Liver (tissue), 9 donors: ENCODE measurements around the gene CD68. TPM values are rescaled to one million over a fixed set of nuclear protein-coding genes. Genes with fewer than 3 reads are reported as not detected.

Source experiments
- DNase-seq: peaks from one replicate; pipeline ENCODE4 v3.0.0-alpha.2; 2017; ENCODE audit warnings: low spot score
- H3K27ac ChIP-seq, 2 donors: one replicate each; pipeline ENCODE4 v1.7.0; 2013; ENCODE audit warnings: inconsistent platforms in 2 of 2, low read length in 2 of 2, control low read depth in 1 of 2, low read depth in 1 of 2, mild to moderate bottlenecking in 1 of 2
- H3K27me3 ChIP-seq, 4 donors: one replicate each; pipeline versions ENCODE4 v1.6.1 to v1.7.0; 2013; ENCODE audit warnings: low read length in 3 of 4, inconsistent platforms in 1 of 4, mild to moderate bottlenecking in 1 of 4, moderate library complexity in 1 of 4; ENCODE audit not compliant: control insufficient read depth in 4 of 4, insufficient read depth in 4 of 4
- H3K36me3 ChIP-seq, 4 donors: one replicate each; pipeline versions ENCODE4 v1.6.1 to v1.7.0; 2013; ENCODE audit warnings: low read length in 3 of 4, mild to moderate bottlenecking in 3 of 4, low read depth in 1 of 4, moderate library complexity in 1 of 4; ENCODE audit not compliant: control insufficient read depth in 4 of 4, insufficient read depth in 3 of 4
- H3K4me1 ChIP-seq, 4 donors: one replicate each; pipeline versions ENCODE4 v1.6.1 to v1.7.0; 2013; ENCODE audit warnings: low read length in 3 of 4, mild to moderate bottlenecking in 3 of 4, moderate library complexity in 1 of 4; ENCODE audit not compliant: control insufficient read depth in 4 of 4, insufficient read depth in 4 of 4
- H3K4me3 ChIP-seq, 3 donors: one replicate each; pipeline versions ENCODE4 v1.6.1 to v1.7.0; 2013; ENCODE audit warnings: low read length in 3 of 3, control low read depth in 1 of 3, low read depth in 1 of 3, mild to moderate bottlenecking in 1 of 3
- H3K9ac ChIP-seq, 2 donors: one replicate each; pipeline ENCODE4 v1.7.0; 2013; ENCODE audit warnings: low read length in 2 of 2, mild to moderate bottlenecking in 2 of 2, moderate library complexity in 2 of 2, control low read depth in 1 of 2, low read depth in 1 of 2
- H3K9me3 ChIP-seq, 4 donors: one replicate each; pipeline versions ENCODE4 v1.6.1 to v1.7.0; 2013; ENCODE audit warnings: low read length in 3 of 4; ENCODE audit not compliant: control insufficient read depth in 4 of 4
- CTCF ChIP-seq: fragments of 150-350 bp; IDR thresholded peaks from 2 replicates; pipeline ENCODE4 v1.5.1; 2017; ENCODE audit warnings: improper control_type of control experiment, low read depth, low read length; ENCODE audit not compliant: missing input control
- EGR1 ChIP-seq, 2 donors: IDR thresholded peaks; 2 replicates each; pipeline ENCODE4 v1.6.1; 2016 to 2018; ENCODE audit warnings: antibody characterized with exemption in 2 of 2, low read depth in 2 of 2
- FOXA1 ChIP-seq: IDR thresholded peaks from 2 replicates; pipeline ENCODE4 v1.6.1; 2016; ENCODE audit warnings: antibody characterized with exemption
- FOXA2 ChIP-seq: IDR thresholded peaks from 2 replicates; pipeline ENCODE4 v1.6.1; 2016; ENCODE audit warnings: antibody characterized with exemption
- HNF4A ChIP-seq, 2 donors: conservative IDR thresholded peaks; 2 replicates each; pipeline ENCODE4 v1.6.1; 2016; ENCODE audit warnings: antibody characterized with exemption in 2 of 2, mild to moderate bottlenecking in 2 of 2
- JUND ChIP-seq, 2 donors: IDR thresholded peaks; 2 replicates each; pipeline ENCODE4 v1.6.1; 2016; ENCODE audit warnings: antibody characterized with exemption in 2 of 2
- MAX ChIP-seq: IDR thresholded peaks from 2 replicates; pipeline ENCODE4 v1.6.1; 2016; ENCODE audit warnings: antibody characterized with exemption
- NR2F2 ChIP-seq: IDR thresholded peaks from 2 replicates; pipeline ENCODE4 v1.6.1; 2016; ENCODE audit warnings: antibody characterized with exemption
- RAD21 ChIP-seq, 2 donors: IDR thresholded peaks; 2 replicates each; pipeline ENCODE4 v1.6.1; 2016; ENCODE audit warnings: antibody characterized with exemption in 2 of 2, mild to moderate bottlenecking in 2 of 2
- SP1 ChIP-seq: IDR thresholded peaks from 2 replicates; pipeline ENCODE4 v1.6.1; 2018; ENCODE audit warnings: antibody characterized with exemption, mild to moderate bottlenecking
- TAF1 ChIP-seq: conservative IDR thresholded peaks from 2 replicates; pipeline ENCODE4 v1.6.1; 2016; ENCODE audit warnings: antibody characterized with exemption, mild to moderate bottlenecking
- ZBTB33 ChIP-seq: IDR thresholded peaks from 2 replicates; pipeline ENCODE4 v1.6.1; 2016; ENCODE audit warnings: antibody characterized with exemption
- WGBS: extraction: QIAGEN DNeasy Blood & Tissue Kit; methylation state at CpG from one replicate; pipeline ENCODE4 v1.1.7; 2013; 5-methylcytosine and 5-hydroxymethylcytosine counted together
- polyA plus RNA-seq, 2 donors: library from polyadenylated mRNA; stranded (reverse) in 1 of 2; unstranded in 1 of 2; fragments of 200-250 nt in 1 of 2; fragments of >200 nt in 1 of 2; fragmentation: Nextera tagmentation in 1 of 2; extraction: Ambion mirVana in 1 of 2; gene quantifications; one replicate each; pipeline versions ENCODE4 v1.2.1 to v1.2.3, GENCODE V29; 2013 to 2015
- total RNA-seq, 2 donors: library from RNA; depleted of rRNA; stranded (reverse); fragments of >200 nt; gene quantifications; one replicate each; pipeline ENCODE4 v1.2.3, GENCODE V29; 2014
- TF ChIP-seq, protein P1 (sequence below): IDR thresholded peaks from 2 replicates; pipeline ENCODE4 v1.6.1; 2016; ENCODE audit warnings: antibody characterized with exemption, mild to moderate bottlenecking
- TF ChIP-seq, protein P2 (sequence below): IDR thresholded peaks from 2 replicates; pipeline ENCODE4 v1.6.1; 2016; ENCODE audit warnings: antibody characterized with exemption
- donor health status: healthy.
- donor health status: healthy.
- donor health status: healthy.
- donor health status: healthy.
- donor health status: healthy.

Gene CD68
- total and polyA plus RNA-seq, 4 donors, result 14.2 to 88.6 (median 33.1) TPM

DNA sequence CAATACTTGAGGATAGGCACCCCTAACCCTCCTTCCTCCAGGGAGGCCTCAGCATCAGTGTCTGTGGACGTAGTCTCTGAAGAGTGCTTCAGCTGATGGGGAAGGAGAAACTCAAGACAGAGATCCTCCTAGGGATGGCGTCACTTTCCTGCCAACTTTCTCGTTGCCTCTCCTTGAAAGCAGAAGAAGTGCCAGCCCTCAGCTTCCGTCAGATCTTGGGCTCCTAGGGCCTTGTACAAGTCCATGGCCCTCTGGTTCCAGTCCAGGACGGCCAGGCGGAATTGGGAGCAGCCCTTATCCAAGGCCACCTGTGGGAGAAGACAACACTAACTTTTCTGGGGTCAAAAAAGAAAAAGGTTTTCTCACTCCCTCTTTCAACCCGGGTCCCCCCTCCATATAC is 46.9 kb downstream of the CD68 start (continued):
- TF ChIP-seq, protein P1, sequence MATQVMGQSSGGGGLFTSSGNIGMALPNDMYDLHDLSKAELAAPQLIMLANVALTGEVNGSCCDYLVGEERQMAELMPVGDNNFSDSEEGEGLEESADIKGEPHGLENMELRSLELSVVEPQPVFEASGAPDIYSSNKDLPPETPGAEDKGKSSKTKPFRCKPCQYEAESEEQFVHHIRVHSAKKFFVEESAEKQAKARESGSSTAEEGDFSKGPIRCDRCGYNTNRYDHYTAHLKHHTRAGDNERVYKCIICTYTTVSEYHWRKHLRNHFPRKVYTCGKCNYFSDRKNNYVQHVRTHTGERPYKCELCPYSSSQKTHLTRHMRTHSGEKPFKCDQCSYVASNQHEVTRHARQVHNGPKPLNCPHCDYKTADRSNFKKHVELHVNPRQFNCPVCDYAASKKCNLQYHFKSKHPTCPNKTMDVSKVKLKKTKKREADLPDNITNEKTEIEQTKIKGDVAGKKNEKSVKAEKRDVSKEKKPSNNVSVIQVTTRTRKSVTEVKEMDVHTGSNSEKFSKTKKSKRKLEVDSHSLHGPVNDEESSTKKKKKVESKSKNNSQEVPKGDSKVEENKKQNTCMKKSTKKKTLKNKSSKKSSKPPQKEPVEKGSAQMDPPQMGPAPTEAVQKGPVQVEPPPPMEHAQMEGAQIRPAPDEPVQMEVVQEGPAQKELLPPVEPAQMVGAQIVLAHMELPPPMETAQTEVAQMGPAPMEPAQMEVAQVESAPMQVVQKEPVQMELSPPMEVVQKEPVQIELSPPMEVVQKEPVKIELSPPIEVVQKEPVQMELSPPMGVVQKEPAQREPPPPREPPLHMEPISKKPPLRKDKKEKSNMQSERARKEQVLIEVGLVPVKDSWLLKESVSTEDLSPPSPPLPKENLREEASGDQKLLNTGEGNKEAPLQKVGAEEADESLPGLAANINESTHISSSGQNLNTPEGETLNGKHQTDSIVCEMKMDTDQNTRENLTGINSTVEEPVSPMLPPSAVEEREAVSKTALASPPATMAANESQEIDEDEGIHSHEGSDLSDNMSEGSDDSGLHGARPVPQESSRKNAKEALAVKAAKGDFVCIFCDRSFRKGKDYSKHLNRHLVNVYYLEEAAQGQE, result no peak

GRCh38 chr17:7626956-7627249 is 47.5 kb downstream of the CD68 start:
- peaks cover 0 to 1% (median 0%) of the 10 kb centered on the region in 4 donors for H3K36me3 ChIP-seq
- peak overlapping the region; percentile 88 to 93 (median 92) for H3K4me3 ChIP-seq
- H3K9ac ChIP-seq, result peak overlapping the region; percentile 85 to 92
- H3K4me1 ChIP-seq, result peaks cover 13 to 58% (median 44%) of the 10 kb centered on the region in 4 donors
- 11% methylated on average over 6 of the region's 6 CpGs for WGBS
- no peak for DNase-seq
- H3K27me3 ChIP-seq, result no peaks in the 10 kb centered on the region
- peak overlapping the region; percentile 85 to 99 for H3K27ac ChIP-seq
- H3K9me3 ChIP-seq, result no peaks in the 10 kb centered on the region
- no peak for TF ChIP-seq TAF1
- no peak for TF ChIP-seq NR2F2
- TF ChIP-seq ZBTB33, result no peak

GRCh38 chr17:7627250-7628121 is 48.0 kb downstream of the CD68 start, which contains the start of gene SAT2:
Gene SAT2, minus strand, starts transcription at chr17:7627821. Its CDS starts 186 bp downstream, at chr17:7627635.
- WGBS, result under 1% methylated on average over 54 of the region's 54 CpGs
- TF ChIP-seq TAF1 (no peak), JUND (IDR thresholded peaks at IDR 0.05) (peak; percentile 34 to 62), CTCF (no peak), FOXA2 (peak; percentile 56), SP1 (peak; percentile 87), RAD21 (IDR thresholded peaks at IDR 0.05) (peak; percentile 24 to 28), ZBTB33 (peak; percentile 87), HNF4A (conservative IDR thresholded peaks at IDR 0.05) (peak; percentile 90 to 92), NR2F2 (peak; percentile 74), FOXA1 (peak; percentile 16), EGR1 (IDR thresholded peaks at IDR 0.05; ENCODE audit: low read depth in 2 of 2) (peak; percentile 67 to 91), MAX (peak; percentile 55)
- TF ChIP-seq, protein P1, result peak; percentile 84
- TF ChIP-seq, protein P2, sequence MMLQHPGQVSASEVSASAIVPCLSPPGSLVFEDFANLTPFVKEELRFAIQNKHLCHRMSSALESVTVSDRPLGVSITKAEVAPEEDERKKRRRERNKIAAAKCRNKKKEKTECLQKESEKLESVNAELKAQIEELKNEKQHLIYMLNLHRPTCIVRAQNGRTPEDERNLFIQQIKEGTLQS, result no peak

More at GRCh38 chr17:7627250-7628121, 48.0 kb downstream of the CD68 start, which contains the start of gene SAT2:
- Histone ChIP-seq H3K9me3 (no peaks in the 10 kb centered on the region), H3K36me3 (peaks cover 0 to 1% (median 0%) of the 10 kb centered on the region in 4 donors), H3K4me3 (peak within 1 kb of the TSS; percentile 88 to 93 (median 92)), H3K9ac (peak within 1 kb of the TSS; percentile 85 to 92), H3K4me1 (peaks cover 17 to 64% (median 50%) of the 10 kb centered on the region in 4 donors), H3K27me3 (no peaks in the 10 kb centered on the region), H3K27ac (peak within 1 kb of the TSS; percentile 85 to 99)
- peak; percentile 88 for DNase-seq
